Activated T-cell treated with anti-CD3 and anti-CD28 coated beads for 1 hour (primary cell): ENCODE measurements around the gene PTPRN2.

Source experiments
- DNase-seq: peaks from one replicate; pipeline ENCODE4 v3.0.0-alpha.2; 2020; ENCODE audit warnings: low read depth

The PTPRN2 gene

GRCh38 chr7:158489462-158490155, 98.0 kb downstream of the PTPRN2 start:
- no peak for DNase-seq

- DNase-seq, result no peak
These were observed 99.2 kb downstream of the PTPRN2 start for GRCh38 chr7:158488181-158488971.

- DNase-seq, result no peak
These were observed 99.9 kb downstream of the PTPRN2 start for GRCh38 chr7:158487631-158488151.

GRCh38 chr7:158486919-158487318, 100.7 kb downstream of the PTPRN2 start:
- DNase-seq, result no peak

GRCh38 chr7:158484801-158485531, 102.7 kb downstream of the PTPRN2 start:
- no peak for DNase-seq

GRCh38 chr7:158482480-158482879, 105.1 kb downstream of the PTPRN2 start:
- no peak for DNase-seq

GRCh38 chr7:158479664-158480025, 108.0 kb downstream of the PTPRN2 start:
- DNase-seq, result no peak

GRCh38 chr7:158479021-158479663, 108.5 kb downstream of the PTPRN2 start:
- no peak for DNase-seq

GRCh38 chr7:158477866-158478265, 109.8 kb downstream of the PTPRN2 start:
- DNase-seq, result no peak

GRCh38 chr7:158476331-158476932, 111.2 kb downstream of the PTPRN2 start:
- DNase-seq, result no peak

- DNase-seq, result no peak
These were observed 112.0 kb downstream of the PTPRN2 start for GRCh38 chr7:158475679-158476052.

- DNase-seq, result no peak
These were observed 112.5 kb downstream of the PTPRN2 start for GRCh38 chr7:158475036-158475678.

GRCh38 chr7:158474488-158474887, 113.1 kb downstream of the PTPRN2 start:
- no peak for DNase-seq

GRCh38 chr7:158473946-158474345, 113.7 kb downstream of the PTPRN2 start:
- DNase-seq, result no peak

- DNase-seq, result no peak
These were observed 114.4 kb downstream of the PTPRN2 start for GRCh38 chr7:158473221-158473620.

GRCh38 chr7:158472596-158472995, 115.0 kb downstream of the PTPRN2 start:
- no peak for DNase-seq

- DNase-seq, result no peak
These were observed 115.9 kb downstream of the PTPRN2 start for GRCh38 chr7:158471716-158472115.

- no peak for DNase-seq
These were observed 117.3 kb downstream of the PTPRN2 start for GRCh38 chr7:158470336-158470735.

GRCh38 chr7:158469396-158470051, 118.1 kb downstream of the PTPRN2 start:
- DNase-seq, result no peak

GRCh38 chr7:158468700-158469296, 118.8 kb downstream of the PTPRN2 start:
- DNase-seq, result no peak
